Fibroblast of gingiva (primary cell): ENCODE measurements around the gene SDK2.

Experiments used
- DNase-seq: peaks from one replicate; pipeline ENCODE4 v3.0.0-alpha.2; 2011; ENCODE audit warnings: low read depth

The SDK2 gene

GRCh38 chr17:73535746-73536145 lies 108.5 kb downstream of the SDK2 start:
- DNase-seq = no peak

- no peak for DNase-seq
Measured at GRCh38 chr17:73534209-73534909, 109.9 kb downstream of the SDK2 start.

- no peak for DNase-seq
Measured at GRCh38 chr17:73533781-73534180, 110.5 kb downstream of the SDK2 start.

DNA sequence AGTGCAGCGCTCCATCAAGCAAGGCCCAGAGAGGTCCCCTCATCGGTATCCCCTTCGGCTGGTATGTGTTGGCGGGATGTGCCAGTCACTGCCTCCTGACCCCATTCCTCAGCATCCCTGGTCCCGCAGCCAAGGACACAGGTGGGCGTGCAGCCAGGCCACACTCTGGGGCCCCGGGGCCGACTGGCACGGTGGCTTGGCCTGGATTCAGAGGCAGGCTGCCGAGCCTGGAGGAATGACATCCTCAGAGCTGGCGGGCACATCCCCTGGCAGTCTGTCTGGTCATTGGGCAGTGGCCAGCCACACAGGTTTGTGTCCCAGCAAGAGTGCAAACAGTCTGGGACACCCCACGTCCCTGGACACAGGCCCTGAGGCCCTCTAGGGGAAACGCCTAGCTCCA lies 111.1 kb downstream of the SDK2 start:
- DNase-seq = no peak

GRCh38 chr17:73532421-73532901 lies 111.8 kb downstream of the SDK2 start:
- no peak for DNase-seq

DNA sequence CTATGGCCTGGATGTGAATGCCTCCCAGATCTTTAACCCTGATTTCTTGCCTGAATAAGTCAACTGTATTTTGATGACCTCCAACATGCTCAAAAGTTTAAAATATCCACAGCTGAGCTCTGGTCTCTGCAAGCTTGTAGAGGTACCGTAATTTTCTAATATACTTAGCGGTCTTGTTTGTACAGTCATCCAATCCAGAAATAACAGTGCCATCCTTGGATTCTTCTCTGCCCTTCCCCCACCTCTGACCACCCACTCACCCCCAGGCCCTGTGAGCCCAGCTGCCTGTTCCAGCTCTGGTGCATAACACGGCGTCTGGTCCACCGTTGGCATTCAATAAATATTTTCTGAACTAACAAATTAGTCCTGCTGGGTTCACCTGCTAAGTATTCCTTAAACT lies 113.1 kb downstream of the SDK2 start:
- no peak for DNase-seq

- DNase-seq = no peak
Measured at GRCh38 chr17:73528679-73529078, 115.6 kb downstream of the SDK2 start.

- DNase-seq = no peak
Measured at GRCh38 chr17:73526952-73527351, 117.3 kb downstream of the SDK2 start.

- no peak for DNase-seq
Measured at GRCh38 chr17:73524941-73525679, 119.1 kb downstream of the SDK2 start.

- no peak for DNase-seq
Measured at GRCh38 chr17:73522696-73523095, 121.5 kb downstream of the SDK2 start.

- DNase-seq = no peak
Measured at GRCh38 chr17:73522107-73522506, 122.1 kb downstream of the SDK2 start.

- DNase-seq = no peak
Measured at GRCh38 chr17:73521376-73521775, 122.9 kb downstream of the SDK2 start.

GRCh38 chr17:73520369-73520761 lies 123.9 kb downstream of the SDK2 start:
- no peak for DNase-seq

DNA sequence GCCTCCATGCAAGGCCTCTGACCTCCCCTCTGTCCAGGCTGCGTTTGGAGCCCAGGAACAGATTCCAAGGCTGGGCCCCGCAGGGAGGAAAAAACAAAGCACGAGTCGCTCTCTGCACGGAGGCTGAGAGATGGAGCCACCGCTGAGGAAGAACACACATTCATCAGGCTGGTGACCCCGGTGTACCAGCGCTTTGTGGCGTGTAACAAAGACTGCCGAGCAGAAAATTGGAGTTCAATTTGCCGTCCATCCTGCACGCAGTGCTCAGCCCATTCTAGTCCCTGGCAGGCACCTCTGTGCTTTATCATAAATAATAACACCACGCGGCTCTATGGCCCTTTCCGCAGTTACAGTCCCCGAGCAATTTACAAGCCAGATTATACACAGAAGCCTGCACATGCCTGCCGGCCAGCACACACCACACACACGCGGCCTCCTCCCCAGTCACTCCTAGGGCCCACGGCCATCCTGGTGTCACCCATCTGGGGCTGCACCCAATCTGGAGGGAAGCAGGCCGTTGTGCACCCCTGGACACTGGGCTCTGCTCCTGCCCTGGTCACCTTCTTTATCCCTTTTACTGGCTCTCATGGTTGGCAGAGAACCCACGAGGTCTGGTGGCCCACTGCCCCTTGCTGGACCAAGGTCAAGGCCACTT lies 124.4 kb downstream of the SDK2 start:
- DNase-seq = no peak

GRCh38 chr17:73519011-73519410 lies 125.2 kb downstream of the SDK2 start:
- no peak for DNase-seq

DNA sequence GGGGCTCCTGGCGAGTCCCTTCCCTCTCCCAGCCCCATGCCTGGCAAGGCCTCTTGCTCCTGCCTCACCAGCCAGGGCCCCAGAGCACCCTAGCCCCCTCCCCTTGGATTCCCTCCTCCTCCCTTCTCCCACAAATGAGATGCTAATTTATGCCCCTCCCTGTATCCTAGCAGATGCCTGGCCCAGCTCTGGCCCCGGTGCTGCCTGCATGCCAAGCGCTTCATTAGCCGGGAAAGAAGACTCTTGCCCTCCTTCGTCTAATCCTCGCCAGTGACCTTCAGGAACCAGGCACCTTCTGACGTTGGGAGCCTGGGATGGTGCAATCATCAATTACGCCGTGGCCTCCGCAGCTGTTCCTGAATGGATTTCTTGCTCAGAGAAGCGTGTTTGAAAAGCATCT lies 127.8 kb downstream of the SDK2 start:
- DNase-seq = no peak

- no peak for DNase-seq
Measured at GRCh38 chr17:73514146-73514863, 129.9 kb downstream of the SDK2 start.

GRCh38 chr17:73513426-73513825 lies 130.8 kb downstream of the SDK2 start:
- DNase-seq = no peak

GRCh38 chr17:73511719-73512115 lies 132.5 kb downstream of the SDK2 start:
- DNase-seq = no peak

DNA sequence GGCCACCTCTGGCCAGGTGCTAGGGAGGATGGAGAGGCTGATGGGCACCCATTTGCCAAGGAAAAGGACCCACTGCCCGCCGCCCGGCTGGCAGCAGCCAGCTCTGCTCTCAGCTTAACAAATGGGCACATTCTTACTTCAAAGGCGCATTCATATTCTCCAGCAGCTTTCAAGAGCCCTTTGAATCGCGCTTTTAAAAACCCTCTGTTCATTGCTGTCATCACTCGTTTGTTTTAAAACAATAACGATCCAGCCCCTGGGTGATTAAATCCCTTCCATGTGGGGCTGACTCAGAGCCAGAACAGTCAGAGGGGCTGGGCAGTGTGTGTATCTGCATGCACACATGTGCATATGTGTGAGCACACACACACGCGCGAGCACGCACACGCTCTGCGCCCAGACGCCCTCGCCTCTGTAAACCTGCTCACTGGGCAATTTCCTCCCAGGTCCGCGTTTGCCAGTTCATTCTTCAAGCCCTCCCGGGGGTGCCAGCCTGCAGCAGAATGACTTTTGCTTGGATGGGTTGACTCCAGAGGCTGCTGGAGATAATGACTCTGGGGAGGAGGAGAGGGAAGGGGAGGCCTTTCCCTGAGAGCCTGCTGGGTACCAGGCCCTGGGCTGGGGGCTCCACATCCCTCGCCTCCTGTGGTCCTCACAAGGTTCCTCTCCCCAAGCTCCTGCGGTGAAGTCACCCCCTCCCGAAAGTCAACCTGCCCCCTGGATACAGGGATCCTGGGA lies 133.1 kb downstream of the SDK2 start:
- no peak for DNase-seq

DNA sequence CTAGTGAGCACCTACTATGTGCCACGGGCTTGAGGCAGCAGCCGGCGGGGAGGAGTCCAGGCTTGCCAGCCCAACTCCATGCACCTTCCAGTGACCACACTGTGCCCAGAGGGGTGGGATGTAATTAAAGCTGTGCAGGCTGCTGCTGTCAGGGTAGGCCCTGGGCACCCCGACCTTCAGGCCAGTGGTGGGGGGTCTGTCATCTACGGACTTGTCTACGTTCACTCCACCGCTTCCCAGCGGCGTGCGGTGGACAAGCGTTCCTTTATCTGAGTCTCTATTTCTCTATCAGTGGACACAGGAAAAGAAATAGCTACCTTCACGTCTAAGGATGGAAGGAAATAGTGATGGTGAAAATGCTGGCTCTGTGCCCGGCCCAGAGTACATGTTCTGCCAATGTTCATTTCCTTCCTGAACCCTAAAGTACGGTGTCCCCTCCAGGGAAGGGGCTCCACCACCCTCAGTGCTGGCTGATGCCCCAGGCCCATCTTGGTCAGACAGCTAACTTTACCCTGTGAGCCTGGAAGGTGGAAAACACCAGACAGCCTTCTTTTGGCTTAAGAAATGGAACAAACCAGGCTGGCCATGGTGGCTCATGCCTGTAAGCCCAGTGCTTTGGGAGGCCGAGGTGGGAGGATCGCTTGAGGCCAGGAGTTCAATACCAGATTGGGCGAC lies 135.2 kb downstream of the SDK2 start:
- no peak for DNase-seq
